H1 (cell line): ENCODE measurements around the gene SYN1. TPM values are rescaled to one million over a fixed set of nuclear protein-coding genes. Genes with fewer than 3 reads are reported as not detected.

ENCODE experiments used
- CTCF ChIA-PET: fragments of 300-600 bp; sonication (Branson Sonifier 250); formaldehyde crosslinking; loops from one replicate; lab custom pipeline; 2021; ENCODE audit not compliant: partially characterized antibody; lab: Charles Lee
- POLR2A ChIA-PET: fragments of 300-600 bp; sonication (Branson Sonifier 250); formaldehyde crosslinking; loops from one replicate; lab custom pipeline; 2021; ENCODE audit warnings: inconsistent platforms; ENCODE audit not compliant: partially characterized antibody; lab: Charles Lee
- DNase-seq, 2 experiments: peaks; one replicate each; pipeline versions ENCODE4 v3.0.0 to v3.0.0-alpha.2; 2010 to 2022; ENCODE audit warnings: low spot score in 2 of 2, low read depth in 1 of 2, mixed read lengths in 1 of 2
- FAIRE-seq: peaks from 2 replicates; lab custom pipeline; 2011; peaks lifted over from hg19 to GRCh38; lab: Jason Lieb, UNC
- H2AFZ ChIP-seq: 2 replicates; pipeline ENCODE4 v1.8.1; 2012; ENCODE audit warnings: low read length, inconsistent platforms
- H2AK5ac ChIP-seq: 2 replicates; pipeline ENCODE4 v1.6.1; 2013; ENCODE audit warnings: low read depth, low read length
- H2BK120ac ChIP-seq: replicated peaks from 2 replicates; pipeline ENCODE3; 2013; ENCODE audit warnings: low read depth, low read length, inconsistent platforms
- H2BK12ac ChIP-seq: 2 replicates; pipeline ENCODE4 v1.6.1; 2013; ENCODE audit warnings: low read depth, low read length
- H2BK15ac ChIP-seq: 2 replicates; pipeline ENCODE4 v1.6.1; 2013; ENCODE audit warnings: low read length
- H2BK20ac ChIP-seq: 2 replicates; pipeline ENCODE4 v1.6.1; 2013; ENCODE audit warnings: low read length
- H2BK5ac ChIP-seq: 2 replicates; pipeline ENCODE4 v1.6.1; 2013; ENCODE audit warnings: low read depth, low read length
- H3K14ac ChIP-seq: 2 replicates; pipeline ENCODE4 v1.6.1; 2013; ENCODE audit warnings: inconsistent platforms; ENCODE audit not compliant: insufficient read length
- H3K18ac ChIP-seq: 2 replicates; pipeline ENCODE4 v1.6.1; 2013; ENCODE audit warnings: low read length; ENCODE audit errors: extremely low read depth
- H3K23ac ChIP-seq: 2 replicates; pipeline ENCODE4 v1.6.1; 2013; ENCODE audit warnings: inconsistent platforms; ENCODE audit not compliant: insufficient read length
- H3K23me2 ChIP-seq: 2 replicates; pipeline ENCODE4 v1.6.1; 2013; ENCODE audit warnings: low read depth, low read length
- H3K27ac ChIP-seq: 2 replicates; pipeline ENCODE4 v1.6.1; 2011; ENCODE audit warnings: low read depth, low read length, inconsistent platforms
- H3K27me3 ChIP-seq, 4 experiments: replicated peaks in 1 of 4; 1 replicate in 1 of 4; 2 replicates in 3 of 4; pipeline versions ENCODE4 v1.6.1 to v1.8.1; 2011 to 2013; ENCODE audit warnings: low read length in 3 of 4, mild to moderate bottlenecking in 3 of 4, inconsistent platforms in 2 of 4, mixed read lengths in 2 of 4, moderate library complexity in 1 of 4; ENCODE audit not compliant: control insufficient read depth in 3 of 4, insufficient read depth in 3 of 4; ENCODE audit errors: extremely low read depth in 1 of 4
- H3K36me3 ChIP-seq, 4 experiments: 2 replicates each; pipeline versions ENCODE4 v1.6.1 to v1.8.1; 2011 to 2013; ENCODE audit warnings: mild to moderate bottlenecking in 4 of 4, low read length in 3 of 4, moderate library complexity in 2 of 4, control low read depth in 1 of 4, inconsistent platforms in 1 of 4; ENCODE audit not compliant: insufficient read depth in 4 of 4, control insufficient read depth in 2 of 4
- H3K4ac ChIP-seq: replicated peaks from 2 replicates; pipeline ENCODE3; 2013; ENCODE audit warnings: low read length, low read depth, mixed read lengths, inconsistent platforms; ENCODE audit not compliant: insufficient read length
- H3K4me1 ChIP-seq, 4 experiments: replicated peaks in 1 of 4; 1 replicate in 1 of 4; 2 replicates in 3 of 4; pipeline versions ENCODE4 v1.6.1 to v1.8.1; 2011 to 2013; ENCODE audit warnings: low read length in 3 of 4, inconsistent platforms in 2 of 4, mixed read lengths in 1 of 4; ENCODE audit not compliant: insufficient read depth in 4 of 4, control insufficient read depth in 3 of 4
- H3K4me2 ChIP-seq, 2 experiments: 2 replicates each; pipeline versions ENCODE4 v1.6.1 to v1.8.1; 2011 to 2013; ENCODE audit warnings: low read depth in 2 of 2, low read length in 2 of 2, control low read depth in 1 of 2, inconsistent platforms in 1 of 2, mild to moderate bottlenecking in 1 of 2; ENCODE audit not compliant: insufficient read depth in 1 of 2
- H3K4me3 ChIP-seq, 4 experiments: fragments of 200-600, 300-600 bp in 1 of 4; sonication (generic), shearing (Covaris generic), sonication (Bioruptor Twin) in 1 of 4; 2 replicates each; pipeline versions ENCODE4 v1.5.1 to v1.8.1; 2011 to 2016; ENCODE audit warnings: low read length in 4 of 4, low read depth in 3 of 4, control low read depth in 2 of 4, inconsistent platforms in 2 of 4, mild to moderate bottlenecking in 2 of 4, mixed read lengths in 1 of 4, moderate library complexity in 1 of 4; ENCODE audit not compliant: insufficient read depth in 2 of 4; ENCODE audit errors: extremely low read depth in 1 of 4
- H3K56ac ChIP-seq: replicated peaks from 2 replicates; pipeline ENCODE3; 2013; ENCODE audit warnings: low read depth, mild to moderate bottlenecking, mixed read lengths, low read length, inconsistent platforms; ENCODE audit not compliant: insufficient read length
- H3K79me1 ChIP-seq: 2 replicates; pipeline ENCODE4 v1.6.1; 2013; ENCODE audit warnings: low read depth, low read length, control low read depth
- H3K79me2 ChIP-seq, 2 experiments: 2 replicates each; pipeline versions ENCODE4 v1.6.1 to v1.8.1; 2012 to 2013; ENCODE audit warnings: low read length in 2 of 2, mild to moderate bottlenecking in 2 of 2, inconsistent platforms in 1 of 2; ENCODE audit not compliant: insufficient read depth in 2 of 2, control insufficient read depth in 1 of 2
- H3K9ac ChIP-seq, 4 experiments: replicated peaks in 1 of 4; 1 replicate in 1 of 4; 2 replicates in 3 of 4; pipeline versions ENCODE4 v1.6.1 to v1.8.1; 2011 to 2013; ENCODE audit warnings: low read depth in 3 of 4, low read length in 3 of 4, control low read depth in 2 of 4, mild to moderate bottlenecking in 2 of 4, moderate library complexity in 2 of 4, inconsistent platforms in 1 of 4; ENCODE audit errors: extremely low read depth in 1 of 4
- H3K9me3 ChIP-seq, 2 experiments: 2 replicates each; pipeline versions ENCODE4 v1.6.1 to v1.8.1; 2012 to 2013; ENCODE audit warnings: mild to moderate bottlenecking in 2 of 2, moderate library complexity in 2 of 2, control low read depth in 1 of 2, inconsistent platforms in 1 of 2, low read depth in 1 of 2, low read length in 1 of 2, mixed read lengths in 1 of 2; ENCODE audit not compliant: insufficient read depth in 2 of 2
- H4K20me1 ChIP-seq, 2 experiments: replicated peaks in 1 of 2; 2 replicates each; pipeline versions ENCODE3 to v1.8.1; 2011 to 2013; ENCODE audit warnings: inconsistent platforms in 2 of 2, low read length in 2 of 2, mild to moderate bottlenecking in 1 of 2; ENCODE audit not compliant: insufficient read depth in 2 of 2, control insufficient read depth in 1 of 2
- H4K5ac ChIP-seq: 2 replicates; pipeline ENCODE4 v1.6.1; 2013; ENCODE audit warnings: low read length, low read depth, mixed read lengths, inconsistent platforms; ENCODE audit not compliant: insufficient read length
- H4K8ac ChIP-seq: 2 replicates; pipeline ENCODE4 v1.8.0; 2013; ENCODE audit warnings: mild to moderate bottlenecking, moderate library complexity, low read length, inconsistent platforms; ENCODE audit not compliant: insufficient read depth; ENCODE audit errors: extremely low read depth
- H4K91ac ChIP-seq: replicated peaks from 2 replicates; pipeline ENCODE3; 2013; ENCODE audit warnings: low read length, mixed read lengths, inconsistent platforms; ENCODE audit not compliant: insufficient read length
- ASH2L ChIP-seq: fragments of 200-600, 300-600 bp; sonication (generic); IDR thresholded peaks from one replicate; pipeline ENCODE4 v1.7.1; 2017; ENCODE audit warnings: low read length
- BACH1 ChIP-seq: IDR thresholded peaks from 2 replicates; pipeline ENCODE4 v1.6.1; 2012; ENCODE audit warnings: low read length, improper control_type of control experiment
- BCL11A ChIP-seq, 2 experiments: IDR thresholded peaks; one replicate each; pipeline ENCODE4 v1.6.1; 2011; ENCODE audit warnings: low read depth in 2 of 2, low read length in 2 of 2, mild to moderate bottlenecking in 2 of 2
- EZH2 ChIP-seq: fragments of 200-600 bp; sonication (generic); IDR thresholded peaks from 2 replicates; pipeline ENCODE4 v1.7.1; 2012; ENCODE audit warnings: low read depth, mild to moderate bottlenecking, moderate library complexity, low read length, inconsistent platforms; ENCODE audit not compliant: severe bottlenecking
- GABPA ChIP-seq: IDR thresholded peaks from 2 replicates; pipeline ENCODE4 v1.6.1; 2011; ENCODE audit warnings: mild to moderate bottlenecking, low read length, moderate library complexity, borderline replicate concordance; ENCODE audit not compliant: insufficient read depth
- KDM1A ChIP-seq: fragments of 200-600, 300-600 bp; sonication (generic); IDR thresholded peaks from 2 replicates; pipeline ENCODE4 v1.7.1; 2016; ENCODE audit warnings: mild to moderate bottlenecking, low read length, borderline replicate concordance
- RNF2 ChIP-seq: fragments of 200-900, 300-1000 bp; sonication (generic); IDR thresholded peaks from 2 replicates; pipeline ENCODE4 v1.7.1; 2016; ENCODE audit warnings: borderline replicate concordance, low read depth, mild to moderate bottlenecking, antibody characterized with exemption, low read length; ENCODE audit not compliant: poor library complexity, severe bottlenecking; ENCODE audit errors: missing control alignments
- SIX5 ChIP-seq: IDR thresholded peaks from 2 replicates; pipeline ENCODE4 v1.6.1; 2011; ENCODE audit warnings: mild to moderate bottlenecking, low read depth, low read length
- SRF ChIP-seq: IDR thresholded peaks from 2 replicates; pipeline ENCODE4 v1.6.1; 2011; ENCODE audit warnings: mild to moderate bottlenecking, low read depth, low read length, moderate library complexity
- TBP ChIP-seq: IDR thresholded peaks from 2 replicates; pipeline ENCODE4 v1.6.1; 2011; ENCODE audit warnings: low read depth, low read length, improper control_type of control experiment
- YY1 ChIP-seq: IDR thresholded peaks from 2 replicates; pipeline ENCODE4 v1.6.1; 2011; ENCODE audit warnings: low read depth, mild to moderate bottlenecking, low read length
- WGBS, 2 experiments: shearing (Covaris generic) in 1 of 2; methylation state at CpG; one replicate each; pipeline versions ENCODE4 v1.1.6 to v1.1.7; 2013 to 2015; ENCODE audit warnings: low lambda C conversion rate in 2 of 2, mixed read lengths in 2 of 2, inconsistent platforms in 1 of 2, low coverage in 1 of 2, missing lambda C conversion rate in 1 of 2; ENCODE audit not compliant: insufficient replicate concordance in 2 of 2, insufficient coverage in 1 of 2, insufficient read length in 1 of 2; ENCODE audit errors: extremely low coverage in 1 of 2, missing lambda C conversion rate in 1 of 2; 5-methylcytosine and 5-hydroxymethylcytosine counted together
- polyA plus RNA-seq, 7 experiments: library from polyadenylated mRNA; depleted of rRNA in 3 of 7; stranded (reverse) in 5 of 7; unstranded in 2 of 7; fragments of >200 nt in 5 of 7; fragments of 200-250 nt in 2 of 7; gene quantifications; 1 replicate in 5 of 7; 2 replicates in 1 of 7; 4 replicates in 1 of 7; pipeline versions ENCODE4 v1.2.1 to v1.2.3, GENCODE V29; 2011 to 2013; ENCODE audit warnings: missing spikeins in 2 of 7, mixed read lengths in 2 of 7
- total RNA-seq: library from RNA; stranded (reverse); fragmentation: NEBNext Ultra II Directional; extraction: Animal tissue kit (Norgen Biotek cat#: 25700); gene quantifications from 2 replicates; pipeline ENCODE4 v1.2.1, GENCODE V29; 2021
- TF ChIP-seq, protein P1 (sequence below), 3 experiments: IDR thresholded peaks; 1 replicate in 2 of 3; 2 replicates in 1 of 3; pipeline versions ENCODE4 v1.5.1 to v1.6.1; 2011; ENCODE audit warnings: low read length in 3 of 3, mild to moderate bottlenecking in 3 of 3, inconsistent platforms in 2 of 3, low read depth in 1 of 3, moderate library complexity in 1 of 3; ENCODE audit not compliant: insufficient read depth in 1 of 3; ENCODE audit errors: control extremely low read depth in 1 of 3

SYN1 gene
- total and polyA plus RNA-seq, 2 of the 8 experiments (the other 6 are each of a cell fraction or from before 2014, with no cell fraction given), result 2.1 to 14.1 TPM

DNA sequence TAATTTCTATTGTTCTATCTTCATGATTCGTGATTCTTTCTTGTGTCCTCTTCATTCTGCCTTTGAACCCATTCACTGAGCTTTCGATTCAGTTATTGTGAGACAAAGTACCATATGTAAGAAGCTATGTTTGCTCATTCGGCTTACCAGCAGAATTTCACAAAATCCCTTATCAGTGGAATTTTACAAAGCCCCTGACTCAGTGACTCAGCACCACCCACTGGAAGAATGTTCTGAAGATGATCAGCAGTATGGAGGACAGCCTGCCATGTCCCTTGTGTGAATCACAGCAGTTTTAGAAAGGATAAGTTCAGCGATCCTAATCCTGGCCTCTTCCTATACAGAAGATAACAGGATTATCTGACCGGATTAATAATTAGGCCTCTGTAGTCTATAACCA lies 45.1 kb upstream of the SYN1 start:
- no peak overlapping the region for H3K14ac ChIP-seq
- TF ChIP-seq BCL11A (IDR thresholded peaks at IDR 0.05; ENCODE audit: low read depth in 2 of 2, low read length in 2 of 2) (no peak), SIX5 (no peak), TBP (no peak), YY1 (no peak), SRF (no peak), BACH1 (no peak), ASH2L (no peak), EZH2 (no peak), GABPA (no peak), KDM1A (no peak), RNF2 (no peak)
- TF ChIP-seq, protein P1, sequence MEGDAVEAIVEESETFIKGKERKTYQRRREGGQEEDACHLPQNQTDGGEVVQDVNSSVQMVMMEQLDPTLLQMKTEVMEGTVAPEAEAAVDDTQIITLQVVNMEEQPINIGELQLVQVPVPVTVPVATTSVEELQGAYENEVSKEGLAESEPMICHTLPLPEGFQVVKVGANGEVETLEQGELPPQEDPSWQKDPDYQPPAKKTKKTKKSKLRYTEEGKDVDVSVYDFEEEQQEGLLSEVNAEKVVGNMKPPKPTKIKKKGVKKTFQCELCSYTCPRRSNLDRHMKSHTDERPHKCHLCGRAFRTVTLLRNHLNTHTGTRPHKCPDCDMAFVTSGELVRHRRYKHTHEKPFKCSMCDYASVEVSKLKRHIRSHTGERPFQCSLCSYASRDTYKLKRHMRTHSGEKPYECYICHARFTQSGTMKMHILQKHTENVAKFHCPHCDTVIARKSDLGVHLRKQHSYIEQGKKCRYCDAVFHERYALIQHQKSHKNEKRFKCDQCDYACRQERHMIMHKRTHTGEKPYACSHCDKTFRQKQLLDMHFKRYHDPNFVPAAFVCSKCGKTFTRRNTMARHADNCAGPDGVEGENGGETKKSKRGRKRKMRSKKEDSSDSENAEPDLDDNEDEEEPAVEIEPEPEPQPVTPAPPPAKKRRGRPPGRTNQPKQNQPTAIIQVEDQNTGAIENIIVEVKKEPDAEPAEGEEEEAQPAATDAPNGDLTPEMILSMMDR (IDR thresholded peaks at IDR 0.05; ENCODE audit: control extremely low read depth in 1 of 3, insufficient read depth in 1 of 3, low read depth in 1 of 3, low read length in 3 of 3), result no peak

More for the DNA sequence above, 45.1 kb upstream of the SYN1 start:
- no peak overlapping the region for H3K4ac ChIP-seq
- no peak overlapping the region for H4K5ac ChIP-seq
- no peak overlapping the region for H3K56ac ChIP-seq
- no peaks in the 10 kb centered on the region for H3K79me1 ChIP-seq
- 88% methylated on average over 5 of the region's 5 CpGs; no CpG with 5 or more reads in 1 of the 2 experiments for WGBS, 2 experiments
- H2BK120ac ChIP-seq, result no peak overlapping the region
- no peak overlapping the region for H2BK20ac ChIP-seq
- H3K36me3 ChIP-seq, result no peaks in the 10 kb centered on the region
- POLR2A ChIA-PET, result interaction anchor here (1.4 kb wide), 1 partner anchor 20 kb away, joined by 3 read pairs; no protein-coding TSS in a partner anchor
- no peak overlapping the region for H4K8ac ChIP-seq
- H2BK15ac ChIP-seq, result no peak overlapping the region
- H3K4me1 ChIP-seq, result no peaks in the 10 kb centered on the region
- no peak overlapping the region for H4K91ac ChIP-seq
- H3K27ac ChIP-seq, result no peak overlapping the region
- no peak overlapping the region for H3K4me3 ChIP-seq
- no peak overlapping the region for H2BK5ac ChIP-seq
- H3K4me2 ChIP-seq, result no peak overlapping the region
- H3K18ac ChIP-seq, result no peak overlapping the region
- DNase-seq (no peak), FAIRE-seq (no peak)
- H3K23ac ChIP-seq, result no peak overlapping the region
- H3K79me2 ChIP-seq, result no peaks in the 10 kb centered on the region
- H2AK5ac ChIP-seq, result no peak overlapping the region
- H3K23me2 ChIP-seq, result no peaks in the 10 kb centered on the region
- no peak overlapping the region for H2BK12ac ChIP-seq
- no peaks in the 10 kb centered on the region for H3K9me3 ChIP-seq
- H4K20me1 ChIP-seq, result no peaks in the 10 kb centered on the region
- CTCF ChIA-PET, result interaction anchor here (0.5 kb wide), 1 partner anchor 418 kb away, joined by 3 read pairs; no protein-coding TSS in a partner anchor
- H3K9ac ChIP-seq, result no peak overlapping the region
- H2AFZ ChIP-seq, result no peak overlapping the region
- peaks cover 0 to 2% (median under 1%) of the 10 kb centered on the region in 4 experiments; a peak in 3 of 7 replicates for H3K27me3 ChIP-seq
